GM12878 (cell line): ENCODE results near the gene GNGT1. TPM values are rescaled to one million over a fixed set of nuclear protein-coding genes. Genes with fewer than 3 reads are reported as not detected.
A peak's percentile ranks its signal among the peaks of the same experiment; 100 is the strongest.

ENCODE experiments used
- ATAC-seq: fragments of 200-7000 bp; cut with Tn5 transposase; 3 replicates; pipeline ENCODE4 v1.9.1; 2020; ENCODE audit warnings: mild to moderate bottlenecking, moderate library complexity
- BruUV-seq: library from RNA; stranded (reverse); fragments of 400-500 nt; replicated peaks from 2 replicates; lab custom pipeline; 2021; lab: Mats Ljungman, UMichigan
- CTCF ChIA-PET: fragments of 300-600 bp; sonication (Branson Sonifier 250); formaldehyde crosslinking; extraction: SDS; loops from one replicate; lab custom pipeline; 2021; ENCODE audit warnings: inconsistent platforms; lab: Yijun Ruan, JAX
- POLR2A ChIA-PET: fragments of 350-600 bp; formaldehyde crosslinking; extraction: SDS; loops from one replicate; lab custom pipeline; 2021; ENCODE audit warnings: inconsistent platforms; lab: Charles Lee
- RAD21 ChIA-PET: fragments of 300-600 bp; sonication (Branson Sonifier 250); formaldehyde crosslinking; loops from one replicate; lab custom pipeline; 2023; ENCODE audit warnings: antibody characterized with exemption; ENCODE audit not compliant: unreplicated experiment; lab: Charles Lee
- SMC1A ChIA-PET: fragments of 300-600 bp; sonication (Branson Sonifier 250); formaldehyde crosslinking; loops from one replicate; lab custom pipeline; 2023; ENCODE audit not compliant: unreplicated experiment, uncharacterized antibody; lab: Charles Lee
- DNase-seq: peaks from one replicate; pipeline ENCODE4 v3.0.0-alpha.2; 2011; ENCODE audit warnings: low read depth, low spot score
- FAIRE-seq: peaks from 3 replicates; lab custom pipeline; 2011; peaks lifted over from hg19 to GRCh38; lab: Jason Lieb, UNC
- H2AFZ ChIP-seq: 2 replicates; pipeline ENCODE4 v1.6.0; 2011; ENCODE audit warnings: low read depth, low read length, control low read depth; ENCODE audit not compliant: control insufficient read depth
- H3K27ac ChIP-seq: 2 replicates; pipeline ENCODE4 v1.5.1; 2011; ENCODE audit warnings: control low read depth; ENCODE audit not compliant: control insufficient read depth, insufficient read depth
- H3K27me3 ChIP-seq, 2 experiments: replicated peaks in 1 of 2; 2 replicates each; pipeline versions ENCODE4 v1.6.0 to v1.6.1; 2011; ENCODE audit warnings: low read length in 1 of 2; ENCODE audit not compliant: control insufficient read depth in 2 of 2, insufficient read depth in 2 of 2
- H3K36me3 ChIP-seq, 2 experiments: 2 replicates each; pipeline ENCODE4 v1.5.1; 2011; ENCODE audit warnings: low read length in 1 of 2; ENCODE audit not compliant: control insufficient read depth in 2 of 2, insufficient read depth in 2 of 2
- H3K4me1 ChIP-seq: 2 replicates; pipeline ENCODE4 v1.6.1; 2011; ENCODE audit warnings: mild to moderate bottlenecking, low read length, moderate library complexity, mixed read lengths; ENCODE audit not compliant: control insufficient read depth, insufficient read depth
- H3K4me2 ChIP-seq: 2 replicates; pipeline ENCODE4 v1.6.0; 2011; ENCODE audit warnings: control low read depth; ENCODE audit not compliant: control insufficient read depth, insufficient read depth
- H3K4me3 ChIP-seq: fragments of 200-600 bp; sonication (generic); 2 replicates; pipeline ENCODE4 v1.5.1; 2016
- H3K79me2 ChIP-seq: 2 replicates; pipeline ENCODE4 v1.6.0; 2011; ENCODE audit warnings: low read length; ENCODE audit not compliant: control insufficient read depth, insufficient read depth
- H3K9ac ChIP-seq: 2 replicates; pipeline ENCODE4 v1.8.0; 2011; ENCODE audit warnings: low read length, control low read depth, mixed read lengths; ENCODE audit not compliant: control insufficient read depth, insufficient read depth
- H3K9me3 ChIP-seq: replicated peaks from 3 replicates; pipeline ENCODE4 v1.5.1; 2011; ENCODE audit warnings: mild to moderate bottlenecking, low read length; ENCODE audit not compliant: control insufficient read depth, insufficient read depth
- H4K20me1 ChIP-seq: 2 replicates; pipeline ENCODE4 v1.6.0; 2011; ENCODE audit not compliant: control insufficient read depth, insufficient read depth
- ATF7 ChIP-seq: fragments of 450-650 bp; IDR thresholded peaks from 2 replicates; pipeline ENCODE4 v1.6.1; 2016; ENCODE audit warnings: low read depth, mild to moderate bottlenecking
- BACH1 ChIP-seq: fragments of 450-650 bp; IDR thresholded peaks from 2 replicates; pipeline ENCODE4 v1.6.1; 2017; ENCODE audit warnings: mild to moderate bottlenecking, borderline replicate concordance
- CBFB ChIP-seq: IDR thresholded peaks from 2 replicates; pipeline ENCODE4 v1.6.1; 2016; ENCODE audit warnings: antibody characterized with exemption, low read depth
- CHD2 ChIP-seq: IDR thresholded peaks from 2 replicates; pipeline ENCODE4 v1.6.1; 2011; ENCODE audit warnings: low read depth, low read length, improper control_type of control experiment, borderline replicate concordance
- EED ChIP-seq: sonication (generic); IDR thresholded peaks from 2 replicates; pipeline ENCODE4 v1.6.1; 2016; ENCODE audit warnings: antibody characterized with exemption, low read depth
- FOXK2 ChIP-seq: fragments of 450-650 bp; IDR thresholded peaks from 2 replicates; pipeline ENCODE4 v1.6.1; 2017; ENCODE audit warnings: mild to moderate bottlenecking, moderate library complexity
- IRF4 ChIP-seq: IDR thresholded peaks from 2 replicates; pipeline ENCODE4 v1.6.1; 2011; ENCODE audit warnings: low read depth, low read length
- KDM1A ChIP-seq: fragments of 200-600 bp; sonication (generic); IDR thresholded peaks from 2 replicates; pipeline ENCODE4 v1.6.1; 2016; ENCODE audit warnings: borderline replicate concordance
- MTA2 ChIP-seq: fragments of 450-650 bp; IDR thresholded peaks from 2 replicates; pipeline ENCODE4 v1.6.1; 2016; ENCODE audit warnings: low read depth, mild to moderate bottlenecking, moderate library complexity
- MYC ChIP-seq: IDR thresholded peaks from 2 replicates; pipeline ENCODE4 v1.6.1; 2011; ENCODE audit warnings: mild to moderate bottlenecking, low read length, moderate library complexity, inconsistent platforms; ENCODE audit not compliant: insufficient read depth, insufficient replicate concordance, insufficient read length, severe bottlenecking
- NFYA ChIP-seq: IDR thresholded peaks from 2 replicates; pipeline ENCODE4 v1.6.1; 2011; ENCODE audit warnings: low read depth, mild to moderate bottlenecking, low read length, improper control_type of control experiment, borderline replicate concordance
- NR2C1 ChIP-seq: fragments of 450-650 bp; IDR thresholded peaks from 2 replicates; pipeline ENCODE4 v1.6.1; 2017; ENCODE audit warnings: antibody characterized with exemption, mild to moderate bottlenecking, moderate library complexity
- NR2F1 ChIP-seq: fragments of 450-650 bp; conservative IDR thresholded peaks from 2 replicates; pipeline ENCODE4 v1.6.1; 2017; ENCODE audit warnings: mild to moderate bottlenecking
- NRF1 ChIP-seq: conservative IDR thresholded peaks from 2 replicates; pipeline ENCODE4 v1.6.1; 2011; ENCODE audit warnings: mild to moderate bottlenecking, low read depth, low read length, improper control_type of control experiment
- PML ChIP-seq: IDR thresholded peaks from 2 replicates; pipeline ENCODE4 v1.6.1; 2012; ENCODE audit warnings: low read length, inconsistent platforms
- POLR2A ChIP-seq: IDR thresholded peaks from 2 replicates; pipeline ENCODE4 v1.6.1; 2011; ENCODE audit warnings: low read depth, mild to moderate bottlenecking, low read length
- RB1 ChIP-seq: fragments of 450-650 bp; formaldehyde crosslinking; IDR thresholded peaks from 2 replicates; pipeline ENCODE4 v1.6.1; 2017; ENCODE audit warnings: mild to moderate bottlenecking, borderline replicate concordance
- RFX5 ChIP-seq: IDR thresholded peaks from 2 replicates; pipeline ENCODE4 v1.6.1; 2011; ENCODE audit warnings: low read depth, low read length, improper control_type of control experiment
- SMARCA5 ChIP-seq: fragments of 450-650 bp; IDR thresholded peaks from 2 replicates; pipeline ENCODE4 v1.6.1; 2017; ENCODE audit warnings: mild to moderate bottlenecking
- STAT3 ChIP-seq: IDR thresholded peaks from 2 replicates; pipeline ENCODE4 v1.6.1; 2011; ENCODE audit warnings: low read depth, low read length, improper control_type of control experiment
- TAF1 ChIP-seq: IDR thresholded peaks from 2 replicates; pipeline ENCODE4 v1.6.1; 2011; ENCODE audit warnings: mild to moderate bottlenecking, low read depth, low read length, borderline replicate concordance
- ZZZ3 ChIP-seq: IDR thresholded peaks from 2 replicates; pipeline ENCODE4 v1.6.1; 2011; ENCODE audit warnings: low read depth; ENCODE audit not compliant: control insufficient read depth, insufficient read length
- WGBS: methylation state at CpG from one replicate; pipeline ENCODE4 v1.1.6; 2016; ENCODE audit warnings: low lambda C conversion rate; ENCODE audit not compliant: insufficient replicate concordance, insufficient coverage; ENCODE audit errors: missing lambda C conversion rate; 5-methylcytosine and 5-hydroxymethylcytosine counted together
- in situ Hi-C: fragments of 300-500 bp; cut with MboI; formaldehyde crosslinking; loops from 9 replicates; pipeline ENCODE4 v1.14.3; 2018; ENCODE audit warnings: mixed read lengths
- intact Hi-C: fragments of 100-400 bp; cut with micrococcal nuclease; formaldehyde crosslinking; loops from one replicate; pipeline ENCODE4 v1.14.2; 2022; ENCODE audit not compliant: unreplicated experiment
- polyA plus RNA-seq, 11 experiments: library from polyadenylated mRNA; depleted of rRNA in 4 of 11; unstranded in 6 of 11; stranded (reverse) in 5 of 11; fragments of >200 nt; fragmentation: Nextera tagmentation in 4 of 11; fragmentation: Illumina TruSeq in 1 of 11; extraction: Ambion mirVana in 4 of 11; extraction: Trizol in 1 of 11; gene quantifications; 1 replicate in 1 of 11; 2 replicates in 10 of 11; pipeline versions ENCODE4 v1.2.1 to v1.2.3, GENCODE V29; 2011 to 2016; ENCODE audit warnings: inconsistent platforms in 2 of 11, missing spikeins in 2 of 11, low read depth in 1 of 11
- total RNA-seq, 4 experiments: library from RNA; depleted of rRNA in 3 of 4; stranded (reverse); fragments of >200 nt in 3 of 4; fragmentation: Illumina TruSeq in 1 of 4; extraction: Trizol in 1 of 4; gene quantifications; 2 replicates each; pipeline versions ENCODE4 v1.2.1 to v1.2.3, GENCODE V29; 2013 to 2021
- TF ChIP-seq, protein P1 (sequence below): fragments of 450-650 bp; IDR thresholded peaks from 2 replicates; pipeline ENCODE4 v1.6.1; 2017; ENCODE audit warnings: mild to moderate bottlenecking
- TF ChIP-seq, protein P2 (sequence below): IDR thresholded peaks from 2 replicates; pipeline ENCODE4 v1.6.1; 2012; ENCODE audit warnings: mild to moderate bottlenecking, low read depth, low read length

Gene GNGT1
- total and polyA plus RNA-seq, 10 of the 15 experiments (the other 5 are each of a cell fraction or from before 2014, with no cell fraction given), result not detected

DNA sequence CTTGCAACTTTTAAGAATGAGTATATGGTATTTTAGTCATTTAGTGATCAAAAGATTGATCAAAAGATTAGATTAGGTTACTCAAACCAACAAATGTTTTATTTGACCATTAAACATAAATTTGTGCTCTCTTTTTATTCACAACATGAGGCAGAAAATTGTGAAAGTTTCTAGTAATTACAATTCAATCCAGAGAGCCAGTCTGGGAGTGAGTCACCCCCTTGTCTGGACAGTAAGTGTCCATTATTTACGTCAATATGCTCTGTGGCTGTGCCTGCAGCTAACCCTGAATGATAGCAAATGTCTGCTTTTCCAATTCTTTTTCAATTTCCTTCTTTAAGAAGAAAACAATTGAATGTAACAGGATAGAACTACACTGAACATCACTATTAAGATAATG, 43.1 kb downstream of the GNGT1 start (continued):
- no peak for TF ChIP-seq SMARCA5
- no peak for TF ChIP-seq NFYA
- no peak for TF ChIP-seq NRF1
- no peak for TF ChIP-seq CHD2
- no peak for TF ChIP-seq RFX5

DNA sequence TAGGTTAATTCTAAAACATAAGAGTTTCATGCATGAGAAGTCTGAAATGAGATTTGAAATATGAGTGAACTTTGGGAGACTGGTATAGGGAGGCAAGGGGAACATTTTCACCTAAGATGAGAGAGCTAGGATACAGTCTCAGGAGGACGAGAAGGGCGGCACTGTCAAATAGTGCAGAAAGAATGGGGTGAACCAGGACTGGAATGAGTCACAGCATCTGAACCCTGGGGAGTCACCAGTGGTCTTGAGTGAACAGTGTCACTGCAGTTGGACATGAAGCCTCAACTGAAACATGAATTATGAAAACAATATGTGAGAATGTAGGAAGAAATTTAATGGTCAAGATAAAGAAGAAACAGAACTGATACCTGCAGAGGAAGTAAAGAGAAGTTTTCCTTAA, 48.9 kb downstream of the GNGT1 start:
- peak; percentile 91 for ATAC-seq
- POLR2A ChIA-PET, result no interaction called here
- Histone ChIP-seq H3K4me2 (no peak overlapping the region), H3K27me3 (no peaks in the 10 kb centered on the region), H3K79me2 (no peaks in the 10 kb centered on the region), H3K36me3 (no peaks in the 10 kb centered on the region), H3K9me3 (no peaks in the 10 kb centered on the region), H4K20me1 (no peaks in the 10 kb centered on the region), H3K4me3 (no peak overlapping the region), H3K27ac (no peak overlapping the region), H2AFZ (no peak overlapping the region), H3K9ac (no peak overlapping the region), H3K4me1 (no peaks in the 10 kb centered on the region)
- RAD21 ChIA-PET, result no interaction called here
- intact Hi-C loops, result no loop called here
- CTCF ChIA-PET, result interaction anchor here (2.0 kb wide), 2 partner anchors 52 to 132 kb away, joined by 6 read pairs; no protein-coding TSS in a partner anchor
- DNase-seq, result peak; percentile 19
- no TSS peak for BruUV-seq
- no peak for FAIRE-seq
- SMC1A ChIA-PET, result no interaction called here
- in situ Hi-C loops, result no loop called here
- WGBS, result 0% methylated on average over 2 of the region's 2 CpGs
- no peak for TF ChIP-seq CBFB
- TF ChIP-seq ZZZ3, result no peak
- no peak for TF ChIP-seq NR2C1
- no peak for TF ChIP-seq ATF7
- peak; percentile 66; the same call in 1 of the 2 replicates for TF ChIP-seq IRF4
- TF ChIP-seq TAF1, result no peak
- no peak for TF ChIP-seq FOXK2
- TF ChIP-seq RB1, result no peak
- TF ChIP-seq MTA2, result no peak
- TF ChIP-seq, protein P1, sequence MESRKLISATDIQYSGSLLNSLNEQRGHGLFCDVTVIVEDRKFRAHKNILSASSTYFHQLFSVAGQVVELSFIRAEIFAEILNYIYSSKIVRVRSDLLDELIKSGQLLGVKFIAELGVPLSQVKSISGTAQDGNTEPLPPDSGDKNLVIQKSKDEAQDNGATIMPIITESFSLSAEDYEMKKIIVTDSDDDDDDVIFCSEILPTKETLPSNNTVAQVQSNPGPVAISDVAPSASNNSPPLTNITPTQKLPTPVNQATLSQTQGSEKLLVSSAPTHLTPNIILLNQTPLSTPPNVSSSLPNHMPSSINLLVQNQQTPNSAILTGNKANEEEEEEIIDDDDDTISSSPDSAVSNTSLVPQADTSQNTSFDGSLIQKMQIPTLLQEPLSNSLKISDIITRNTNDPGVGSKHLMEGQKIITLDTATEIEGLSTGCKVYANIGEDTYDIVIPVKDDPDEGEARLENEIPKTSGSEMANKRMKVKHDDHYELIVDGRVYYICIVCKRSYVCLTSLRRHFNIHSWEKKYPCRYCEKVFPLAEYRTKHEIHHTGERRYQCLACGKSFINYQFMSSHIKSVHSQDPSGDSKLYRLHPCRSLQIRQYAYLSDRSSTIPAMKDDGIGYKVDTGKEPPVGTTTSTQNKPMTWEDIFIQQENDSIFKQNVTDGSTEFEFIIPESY, result no peak
- TF ChIP-seq KDM1A, result no peak
- no peak for TF ChIP-seq MYC
- TF ChIP-seq NR2F1, result no peak
- TF ChIP-seq STAT3, result no peak
- no peak for TF ChIP-seq POLR2A
- no peak for TF ChIP-seq PML
- peak; percentile 42; the same call in 1 of the 2 replicates for TF ChIP-seq EED
- TF ChIP-seq BACH1, result no peak
- TF ChIP-seq, protein P2, sequence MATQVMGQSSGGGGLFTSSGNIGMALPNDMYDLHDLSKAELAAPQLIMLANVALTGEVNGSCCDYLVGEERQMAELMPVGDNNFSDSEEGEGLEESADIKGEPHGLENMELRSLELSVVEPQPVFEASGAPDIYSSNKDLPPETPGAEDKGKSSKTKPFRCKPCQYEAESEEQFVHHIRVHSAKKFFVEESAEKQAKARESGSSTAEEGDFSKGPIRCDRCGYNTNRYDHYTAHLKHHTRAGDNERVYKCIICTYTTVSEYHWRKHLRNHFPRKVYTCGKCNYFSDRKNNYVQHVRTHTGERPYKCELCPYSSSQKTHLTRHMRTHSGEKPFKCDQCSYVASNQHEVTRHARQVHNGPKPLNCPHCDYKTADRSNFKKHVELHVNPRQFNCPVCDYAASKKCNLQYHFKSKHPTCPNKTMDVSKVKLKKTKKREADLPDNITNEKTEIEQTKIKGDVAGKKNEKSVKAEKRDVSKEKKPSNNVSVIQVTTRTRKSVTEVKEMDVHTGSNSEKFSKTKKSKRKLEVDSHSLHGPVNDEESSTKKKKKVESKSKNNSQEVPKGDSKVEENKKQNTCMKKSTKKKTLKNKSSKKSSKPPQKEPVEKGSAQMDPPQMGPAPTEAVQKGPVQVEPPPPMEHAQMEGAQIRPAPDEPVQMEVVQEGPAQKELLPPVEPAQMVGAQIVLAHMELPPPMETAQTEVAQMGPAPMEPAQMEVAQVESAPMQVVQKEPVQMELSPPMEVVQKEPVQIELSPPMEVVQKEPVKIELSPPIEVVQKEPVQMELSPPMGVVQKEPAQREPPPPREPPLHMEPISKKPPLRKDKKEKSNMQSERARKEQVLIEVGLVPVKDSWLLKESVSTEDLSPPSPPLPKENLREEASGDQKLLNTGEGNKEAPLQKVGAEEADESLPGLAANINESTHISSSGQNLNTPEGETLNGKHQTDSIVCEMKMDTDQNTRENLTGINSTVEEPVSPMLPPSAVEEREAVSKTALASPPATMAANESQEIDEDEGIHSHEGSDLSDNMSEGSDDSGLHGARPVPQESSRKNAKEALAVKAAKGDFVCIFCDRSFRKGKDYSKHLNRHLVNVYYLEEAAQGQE, result no peak
